K562 (cell line): Measurements from ENCODE around the gene CTCFL. TPM values are rescaled to one million over a fixed set of nuclear protein-coding genes. Genes with fewer than 3 reads are reported as not detected.

Source experiments
- BHLHE40 ChIP-seq: IDR thresholded peaks from 2 replicates; pipeline ENCODE4 v1.6.1; 2011; ENCODE audit warnings: low read length, improper control_type of control experiment
- ELF4 ChIP-seq: fragments of 450-650 bp; formaldehyde crosslinking; IDR thresholded peaks from 2 replicates; pipeline ENCODE4 v1.4.0; 2022; ENCODE audit warnings: missing genetic modification characterization
- ERF ChIP-seq: fragments of 450-650 bp; formaldehyde crosslinking; IDR thresholded peaks from 2 replicates; pipeline ENCODE4 v1.4.0; 2020; ENCODE audit warnings: mild to moderate bottlenecking, mixed read lengths
- MEIS2 ChIP-seq: fragments of 450-650 bp; IDR thresholded peaks from 2 replicates; pipeline ENCODE4 v1.6.1; 2014; ENCODE audit warnings: mild to moderate bottlenecking; ENCODE audit not compliant: partially characterized antibody
- MYBL2 ChIP-seq, 2 experiments: fragments of 450-650 bp in 1 of 2; sonication (generic) in 1 of 2; formaldehyde crosslinking in 1 of 2; IDR thresholded peaks; 2 replicates each; pipeline versions ENCODE4 v1.6.1 to v1.8.1; 2017 to 2022; ENCODE audit warnings: borderline replicate concordance in 1 of 2, inconsistent platforms in 1 of 2, low read depth in 1 of 2, mild to moderate bottlenecking in 1 of 2, missing genetic modification reagents in 1 of 2, moderate library complexity in 1 of 2
- NCOR1 ChIP-seq: fragments of 450-650 bp; IDR thresholded peaks from 2 replicates; pipeline ENCODE4 v1.6.1; 2016; ENCODE audit warnings: mild to moderate bottlenecking, moderate library complexity
- NR2C2 ChIP-seq, 2 experiments: fragments of 200-800 bp in 1 of 2; sonication (Bioruptor generic) in 1 of 2; sonication (generic) in 1 of 2; formaldehyde crosslinking in 1 of 2; IDR thresholded peaks; 2 replicates each; pipeline versions ENCODE4 v1.6.1 to v1.8.0; 2016 to 2022; ENCODE audit warnings: mild to moderate bottlenecking in 1 of 2, missing compliant biosample characterization in 1 of 2, missing genetic modification characterization in 1 of 2, missing genetic modification reagents in 1 of 2
- RBM22 ChIP-seq: fragments of 200-400 bp; formaldehyde crosslinking; IDR thresholded peaks from 2 replicates; pipeline ENCODE4 v1.6.1; 2018; ENCODE audit warnings: low read length, low read depth; ENCODE audit not compliant: poor library complexity, severe bottlenecking
- REST ChIP-seq, 2 experiments: fragments of 450-650 bp; formaldehyde crosslinking in 1 of 2; IDR thresholded peaks; 2 replicates each; pipeline versions ENCODE4 v1.4.0 to v1.6.1; 2014 to 2020; ENCODE audit warnings: mild to moderate bottlenecking in 2 of 2, borderline replicate concordance in 1 of 2, low read depth in 1 of 2
- SRSF7 ChIP-seq: fragments of 200-400 bp; formaldehyde crosslinking; optimal IDR thresholded peaks from 2 replicates; pipeline ENCODE3; 2017; ENCODE audit warnings: mild to moderate bottlenecking, low read depth, low read length
- TCF3 ChIP-seq: sonication (generic); formaldehyde crosslinking; IDR thresholded peaks from 2 replicates; pipeline ENCODE4 v1.4.0; 2020; ENCODE audit warnings: mild to moderate bottlenecking, missing genetic modification reagents
- TEAD1 ChIP-seq, 2 experiments: fragments of 450-650 bp in 1 of 2; sonication (generic) in 1 of 2; formaldehyde crosslinking; IDR thresholded peaks; 2 replicates each; pipeline versions ENCODE4 v1.4.0 to v1.8.0; 2020 to 2022; ENCODE audit warnings: mild to moderate bottlenecking in 2 of 2, missing genetic modification reagents in 1 of 2
- USF2 ChIP-seq: sonication (generic); formaldehyde crosslinking; IDR thresholded peaks from 2 replicates; pipeline ENCODE4 v1.5.0; 2020; ENCODE audit warnings: missing genetic modification reagents
- ZBTB9 ChIP-seq: fragments of 450-650 bp; formaldehyde crosslinking; IDR thresholded peaks from 2 replicates; pipeline ENCODE4 v1.4.0; 2020; ENCODE audit warnings: mild to moderate bottlenecking, moderate library complexity
- ZNF175 ChIP-seq: fragments of 200-800 bp; sonication (Bioruptor generic); IDR thresholded peaks from 2 replicates; pipeline ENCODE4 v1.6.1; 2016; ENCODE audit warnings: low read depth, mild to moderate bottlenecking, missing genetic modification characterization, missing compliant biosample characterization
- ZNF3 ChIP-seq: fragments of 250-450 bp; sonication (Bioruptor Pico); IDR thresholded peaks from 2 replicates; pipeline ENCODE4 v1.5.0; 2021; ENCODE audit warnings: mild to moderate bottlenecking, moderate library complexity
- polyA plus RNA-seq, 8 experiments: library from polyadenylated mRNA; depleted of rRNA in 4 of 8; stranded (reverse) in 5 of 8; unstranded in 3 of 8; fragments of >200 nt; fragmentation: Nextera tagmentation in 2 of 8; fragmentation: Illumina TruSeq in 1 of 8; extraction: Ambion mirVana in 2 of 8; extraction: Trizol in 1 of 8; gene quantifications; 2 replicates each; pipeline versions ENCODE4 v1.2.1 to v1.2.3, GENCODE V29; 2011 to 2014; ENCODE audit warnings: inconsistent platforms in 1 of 8, missing spikeins in 1 of 8
- total RNA-seq, 7 experiments: library from RNA; depleted of rRNA in 6 of 7; stranded (reverse); fragments of >200 nt in 6 of 7; fragmentation: Illumina TruSeq in 2 of 7; extraction: Trizol in 2 of 7; gene quantifications; 2 replicates each; pipeline versions ENCODE4 v1.2.1 to v1.2.3, GENCODE V29; 2011 to 2021; ENCODE audit warnings: low replicate concordance in 1 of 7

CTCFL gene
- total and polyA plus RNA-seq, 9 of the 15 experiments (the other 6 are each of a cell fraction or from before 2014, with no cell fraction given) = 42.4 to 188 (median 111) TPM

GRCh38 chr20:57560554-57561355, 35.8 kb upstream of the CTCFL start, which contains the start of gene PCK1 (continued):
- TF ChIP-seq NR2C2 (CRISPR knock-in tag; IDR thresholded peaks at IDR 0.05) (peak; percentile 66; the same call in 1 of the 2 replicates), NR2C2 (tag; IDR thresholded peaks at IDR 0.05) (peak; percentile 78), NCOR1 (0 out of 2 replicates have a peak, but pooled peaks have one; percentile 24), ERF (peak; percentile 64; the same call in 1 of the 2 replicates), ZNF175 (CRISPR knock-in tag) (no peak), ZNF3 (no peak), SRSF7 (no peak), RBM22 (no peak), BHLHE40 (peak; percentile 53; the same call in 1 of the 2 replicates), ELF4 (CRISPR knock-in tag) (no peak), MEIS2 (peak; percentile 30), TEAD1 (CRISPR knock-in tag; IDR thresholded peaks at IDR 0.05) (no peak), REST (IDR thresholded peaks at IDR 0.05; ENCODE audit: borderline replicate concordance) (no peak), REST (CRISPR knock-in tag; IDR thresholded peaks at IDR 0.05; ENCODE audit: low read depth) (no peak), TCF3 (CRISPR knock-in tag) (peak; percentile 56), USF2 (no peak), ZBTB9 (CRISPR knock-in tag) (peak; percentile 60; the same call in 1 of the 2 replicates), MYBL2 (IDR thresholded peaks at IDR 0.05; ENCODE audit: low read depth) (peak; percentile 18; the same call in 1 of the 2 replicates), MYBL2 (CRISPR knock-in tag; IDR thresholded peaks at IDR 0.05; ENCODE audit: borderline replicate concordance) (no peak)
